ENCODE measurements around the gene SLC4A7.
"Not testable (repeated sequence)": the region's sequence is repeated elsewhere in the genome, so short reads cannot be mapped to it uniquely, and the experiment has no call there.

The SLC4A7 gene

GRCh38 chr3:27488821-27489220, 4.6 kb upstream of the SLC4A7 start:
- no peak overlapping the region for H3K4me3 ChIP-seq (ENCODE audit: low read depth, low read length)

- H3K4me3 ChIP-seq (ENCODE audit: low read depth, low read length): no peak overlapping the region
Observed at GRCh38 chr3:27487383-27487782, 3.2 kb upstream of the SLC4A7 start.

GRCh38 chr3:27486336-27486735, 2.2 kb upstream of the SLC4A7 start:
- H3K4me3 ChIP-seq (ENCODE audit: low read depth, low read length): no peak overlapping the region

- no peak overlapping the region for H3K4me3 ChIP-seq (ENCODE audit: low read depth, low read length)
Observed at GRCh38 chr3:27485866-27486265, 1.7 kb upstream of the SLC4A7 start.

GRCh38 chr3:27483117-27484014, 818 bp downstream of the SLC4A7 start:
- H3K4me3 ChIP-seq (ENCODE audit: low read depth, low read length): peak overlapping the region; percentile 79

- H3K4me3 ChIP-seq (ENCODE audit: low read depth, low read length): no peak overlapping the region
Observed at GRCh38 chr3:27479806-27480543, 4.2 kb downstream of the SLC4A7 start.

- no peak overlapping the region for H3K4me3 ChIP-seq (ENCODE audit: low read depth, low read length)
Observed at GRCh38 chr3:27471923-27472550, 12.1 kb downstream of the SLC4A7 start.

GRCh38 chr3:27468283-27468886, 15.8 kb downstream of the SLC4A7 start:
- no peak overlapping the region for H3K4me3 ChIP-seq (ENCODE audit: low read depth, low read length)

- no peak overlapping the region for H3K4me3 ChIP-seq (ENCODE audit: low read depth, low read length)
Observed at GRCh38 chr3:27467545-27467944, 16.6 kb downstream of the SLC4A7 start.

- H3K4me3 ChIP-seq (ENCODE audit: low read depth, low read length): no peak overlapping the region
Observed at GRCh38 chr3:27464646-27465045, 19.5 kb downstream of the SLC4A7 start.

- no peak overlapping the region for H3K4me3 ChIP-seq (ENCODE audit: low read depth, low read length)
Observed at GRCh38 chr3:27462228-27462627, 22.0 kb downstream of the SLC4A7 start.

GRCh38 chr3:27458929-27459328, 25.3 kb downstream of the SLC4A7 start:
- H3K4me3 ChIP-seq (ENCODE audit: low read depth, low read length): no peak overlapping the region

GRCh38 chr3:27456554-27456953, 27.6 kb downstream of the SLC4A7 start:
- H3K4me3 ChIP-seq (ENCODE audit: low read depth, low read length): no peak overlapping the region

- no peak overlapping the region for H3K4me3 ChIP-seq (ENCODE audit: low read depth, low read length)
Observed at GRCh38 chr3:27454914-27455313, 29.3 kb downstream of the SLC4A7 start.

GRCh38 chr3:27454461-27454860, 29.7 kb downstream of the SLC4A7 start:
- no peak overlapping the region for H3K4me3 ChIP-seq (ENCODE audit: low read depth, low read length)

GRCh38 chr3:27452368-27453090, 31.7 kb downstream of the SLC4A7 start:
- no peak overlapping the region for H3K4me3 ChIP-seq (ENCODE audit: low read depth, low read length)

GRCh38 chr3:27451842-27452241, 32.3 kb downstream of the SLC4A7 start:
- H3K4me3 ChIP-seq (ENCODE audit: low read depth, low read length): no peak overlapping the region

GRCh38 chr3:27451251-27451650, 32.9 kb downstream of the SLC4A7 start:
- H3K4me3 ChIP-seq (ENCODE audit: low read depth, low read length): no peak overlapping the region

GRCh38 chr3:27449530-27450150, 34.5 kb downstream of the SLC4A7 start:
- no peak overlapping the region for H3K4me3 ChIP-seq (ENCODE audit: low read depth, low read length)

GRCh38 chr3:27442995-27443394, 41.2 kb downstream of the SLC4A7 start:
- not testable (repeated sequence) for H3K4me3 ChIP-seq (ENCODE audit: low read depth, low read length)

Data from iPS-11a (cell line).